Measurements from ENCODE around the gene FRMD1.

The FRMD1 gene

DNA sequence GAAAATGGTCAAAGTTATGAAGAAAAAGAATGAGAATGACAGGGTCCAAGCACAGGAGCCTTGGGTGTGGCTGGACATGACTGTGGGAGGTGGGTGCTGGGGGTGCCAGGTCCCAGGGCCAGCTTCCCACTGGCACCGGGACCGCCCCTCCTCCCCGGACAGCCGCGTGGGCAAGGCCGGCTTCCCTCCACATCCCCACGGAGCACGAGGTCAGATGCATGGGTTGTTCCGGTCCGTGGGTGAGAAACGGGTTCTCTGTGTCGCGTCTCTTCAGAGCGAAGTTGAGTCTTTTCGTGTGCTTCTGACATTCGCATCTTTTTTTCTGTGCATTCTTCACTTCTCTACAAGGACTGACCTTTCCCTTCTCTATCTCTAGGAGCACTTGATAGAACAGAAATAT lies 51.5 kb downstream of the FRMD1 start:
- no peak for DNase-seq (ENCODE audit: low read depth in 2 of 2)

DNA sequence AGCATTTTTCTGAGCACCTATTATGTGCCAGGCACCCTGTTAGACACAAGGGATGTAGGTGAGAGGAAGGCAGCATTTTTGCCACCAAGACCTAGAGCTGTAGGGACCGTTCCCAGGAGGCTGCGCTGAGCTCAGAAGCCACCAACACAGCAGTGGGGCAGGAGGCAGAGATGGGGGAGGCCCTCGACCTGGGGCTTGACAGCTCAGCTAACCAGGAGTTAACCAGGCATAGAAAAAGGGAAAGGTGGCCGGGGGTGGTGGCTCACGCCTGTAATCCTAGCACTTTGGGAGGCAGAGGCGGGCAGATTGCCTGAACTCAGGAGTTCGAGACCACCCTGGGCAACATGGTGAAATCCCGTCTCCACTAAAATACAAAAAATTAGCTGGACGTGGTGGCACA lies 52.1 kb downstream of the FRMD1 start:
- no peak for DNase-seq (ENCODE audit: low read depth in 2 of 2)

DNA sequence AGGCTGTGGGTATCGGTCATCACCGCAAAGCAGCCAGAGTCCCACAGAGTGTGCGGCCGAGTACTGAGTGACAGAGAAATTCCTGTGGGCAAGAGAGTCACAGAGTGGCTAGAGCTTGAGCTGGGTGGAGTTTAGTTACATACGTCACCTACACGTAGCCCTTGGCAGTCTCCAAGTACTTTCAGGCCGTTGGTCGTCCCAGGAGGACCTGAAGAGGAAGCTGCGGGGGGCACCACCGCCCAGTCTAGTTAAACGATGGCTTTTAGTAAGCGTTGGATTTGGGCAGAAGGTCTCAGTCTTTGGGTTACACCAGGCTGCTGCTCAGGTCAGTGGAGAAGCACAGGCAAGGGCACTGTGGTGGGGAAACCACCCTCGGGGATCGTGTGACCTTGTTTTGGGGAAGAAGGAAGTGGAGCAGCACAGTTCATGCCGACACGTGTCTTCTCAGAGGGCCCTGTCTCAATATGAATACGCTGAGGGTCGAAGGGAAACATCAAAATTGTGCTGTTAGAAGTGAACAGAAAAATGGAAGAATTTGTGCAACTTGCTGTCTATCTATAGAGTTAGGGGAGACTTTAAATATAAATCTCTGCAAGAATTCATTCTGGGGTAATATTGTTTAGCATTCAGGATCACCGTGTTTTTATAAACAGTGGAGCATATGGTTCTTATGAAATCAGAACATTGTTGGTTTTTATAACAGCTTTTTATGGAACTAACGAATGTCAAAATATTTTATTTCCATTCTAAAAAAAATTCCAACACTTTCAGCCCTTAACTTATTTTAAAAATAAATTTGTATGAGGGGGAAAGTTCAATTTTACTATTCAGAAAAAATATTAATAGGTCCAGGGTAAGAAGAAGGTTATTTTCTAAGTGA lies 52.9 kb downstream of the FRMD1 start:
- no peak for DNase-seq (ENCODE audit: low read depth in 2 of 2)

DNA sequence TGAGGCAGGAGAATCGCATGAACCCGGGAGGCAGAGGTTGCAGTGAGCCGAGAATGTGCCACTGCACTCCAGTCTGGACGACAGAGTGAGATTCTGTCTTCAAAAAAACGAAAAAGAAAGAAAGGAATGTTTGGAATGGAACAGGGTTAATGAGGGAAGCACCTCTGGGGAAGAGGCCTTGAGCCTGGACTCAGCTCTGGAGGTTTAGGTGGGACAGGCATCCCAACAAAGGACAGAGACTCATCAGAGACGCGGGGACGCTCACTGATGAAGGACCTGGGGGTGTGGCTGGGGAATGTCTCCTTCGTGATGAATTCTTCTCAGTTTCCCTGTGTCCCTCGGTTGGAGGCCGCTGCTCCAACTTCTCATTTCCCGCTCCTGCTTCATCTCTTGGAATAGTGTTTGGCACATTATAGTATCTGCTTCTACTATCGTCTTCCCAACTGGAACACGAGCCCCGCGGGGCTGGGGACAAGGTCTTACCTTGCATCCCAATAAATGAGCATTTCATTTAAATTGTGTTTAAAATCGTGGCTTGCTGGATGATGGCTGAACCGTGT lies 54.0 kb downstream of the FRMD1 start:
- no peak for DNase-seq (ENCODE audit: low read depth in 2 of 2)

DNA sequence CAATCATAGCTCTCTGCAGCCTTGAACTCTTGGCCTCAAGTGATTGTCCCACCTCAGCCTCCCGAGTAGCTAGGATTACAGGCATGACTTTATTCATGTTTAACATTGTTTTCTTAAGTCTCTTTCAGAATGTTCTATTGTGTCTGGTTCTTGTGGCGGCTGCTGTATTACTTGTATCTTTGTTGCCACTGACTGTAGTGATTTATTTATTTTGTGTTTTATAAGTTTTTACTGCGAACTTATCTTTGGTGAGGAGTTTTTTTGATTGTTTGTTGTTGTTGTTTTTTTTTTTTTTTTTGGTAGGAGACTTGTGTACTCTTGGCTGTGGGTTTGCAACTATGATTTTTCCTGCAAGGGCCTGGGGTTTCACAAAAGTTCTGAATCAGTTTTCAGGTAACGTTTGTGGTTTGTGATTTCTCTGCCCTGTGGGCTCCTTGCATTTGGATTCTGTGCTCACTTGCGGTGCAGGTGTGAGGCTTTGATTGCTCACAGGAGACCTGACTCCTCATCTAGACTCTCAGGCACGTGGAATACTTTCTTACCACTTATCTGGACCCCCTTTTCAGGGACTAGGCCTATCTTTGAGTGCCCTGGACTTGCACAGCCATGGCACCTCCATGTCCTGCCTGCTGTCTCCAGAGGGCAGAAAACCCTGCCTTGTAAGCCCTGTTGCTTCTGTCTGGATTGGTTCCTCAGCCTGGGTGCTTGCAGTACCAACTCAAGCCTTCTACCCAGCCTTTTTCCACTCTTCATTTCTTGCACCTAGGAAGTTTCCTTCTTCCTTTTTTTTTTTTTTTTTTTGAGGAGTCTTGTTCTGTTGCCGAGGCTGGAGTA lies 56.3 kb downstream of the FRMD1 start:
- DNase-seq (ENCODE audit: low read depth in 2 of 2) = no peak

DNA sequence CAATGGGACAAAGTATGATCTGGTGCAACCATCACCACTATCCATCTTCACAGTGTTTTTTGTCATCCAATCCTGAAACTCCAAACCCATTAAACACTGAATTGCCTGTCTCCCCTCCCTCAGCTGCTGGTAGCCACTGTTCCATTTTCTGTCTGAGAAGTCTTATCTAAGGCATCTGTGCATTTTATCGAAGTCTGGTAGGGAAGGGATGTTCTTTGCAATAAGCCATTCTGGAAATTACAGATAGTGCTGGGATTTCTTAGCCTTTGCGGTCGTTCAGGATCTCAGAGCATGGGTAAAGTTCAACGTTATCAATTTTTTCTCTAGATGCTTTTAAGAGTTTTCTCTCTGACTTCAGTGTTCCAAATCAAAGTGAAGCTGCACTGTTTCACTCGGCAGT lies 57.4 kb downstream of the FRMD1 start:
- no peak for DNase-seq (ENCODE audit: low read depth in 2 of 2)

DNA sequence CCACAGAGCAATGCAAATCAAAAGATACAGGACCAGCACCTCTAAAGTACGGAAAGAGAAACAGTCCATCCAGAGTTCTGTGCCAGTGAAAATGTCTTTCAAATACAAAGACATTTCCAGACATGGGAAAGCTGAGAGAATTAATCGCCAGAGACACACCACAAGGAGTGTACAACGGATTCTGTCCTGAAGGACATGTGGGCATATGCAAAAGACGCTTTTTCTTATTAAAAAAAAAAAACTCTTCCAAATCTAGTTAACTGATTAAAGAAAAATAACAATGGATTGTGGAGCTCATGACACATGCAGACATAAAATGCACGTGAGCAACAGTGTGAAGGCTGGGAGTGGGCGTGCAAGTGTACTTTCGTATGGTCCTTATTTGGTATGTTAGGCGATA lies 58.8 kb downstream of the FRMD1 start:
- DNase-seq (ENCODE audit: low read depth in 2 of 2) = no peak

DNA sequence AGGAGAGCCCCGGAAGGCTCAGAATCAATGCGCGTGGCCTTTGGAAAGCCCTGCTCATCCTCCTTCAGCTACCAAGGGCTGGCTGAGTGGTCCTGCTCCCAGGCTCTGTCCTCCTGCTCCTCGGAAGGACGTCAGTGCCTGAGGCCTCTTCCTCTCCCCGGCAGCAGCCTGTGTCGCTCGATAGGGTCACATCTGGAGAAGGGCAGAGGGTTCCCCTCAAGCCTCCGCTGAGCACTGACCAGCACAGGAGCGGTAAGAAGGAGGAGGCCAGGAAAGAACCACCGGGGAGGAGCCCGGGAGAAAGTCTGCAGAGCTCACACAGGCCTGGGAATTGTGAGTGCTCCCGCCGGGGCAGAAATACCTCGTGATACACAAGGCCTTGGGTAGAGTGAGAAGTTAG lies 60.3 kb downstream of the FRMD1 start:
- DNase-seq (ENCODE audit: low read depth in 2 of 2) = no peak

DNA sequence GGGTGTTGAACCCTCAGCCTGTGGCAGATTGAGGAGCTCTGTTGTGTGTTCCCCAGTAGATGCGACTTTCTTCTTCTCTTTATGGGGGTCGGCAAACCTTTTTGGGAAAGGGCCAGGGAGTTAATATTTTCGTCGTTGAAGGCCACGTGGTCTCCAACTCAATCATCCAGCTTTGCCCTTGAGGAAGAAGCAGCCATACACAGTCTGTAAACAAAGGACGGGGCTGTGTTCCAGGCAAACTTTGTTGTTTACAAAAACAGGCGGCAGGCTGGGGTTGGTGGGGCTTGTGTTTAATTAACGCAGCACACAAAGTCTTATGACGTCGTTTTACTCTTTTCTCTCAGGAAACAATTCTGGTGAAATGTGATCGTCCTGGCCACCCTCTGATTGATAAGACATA lies 61.4 kb downstream of the FRMD1 start:
- DNase-seq (ENCODE audit: low read depth in 2 of 2) = no peak

DNA sequence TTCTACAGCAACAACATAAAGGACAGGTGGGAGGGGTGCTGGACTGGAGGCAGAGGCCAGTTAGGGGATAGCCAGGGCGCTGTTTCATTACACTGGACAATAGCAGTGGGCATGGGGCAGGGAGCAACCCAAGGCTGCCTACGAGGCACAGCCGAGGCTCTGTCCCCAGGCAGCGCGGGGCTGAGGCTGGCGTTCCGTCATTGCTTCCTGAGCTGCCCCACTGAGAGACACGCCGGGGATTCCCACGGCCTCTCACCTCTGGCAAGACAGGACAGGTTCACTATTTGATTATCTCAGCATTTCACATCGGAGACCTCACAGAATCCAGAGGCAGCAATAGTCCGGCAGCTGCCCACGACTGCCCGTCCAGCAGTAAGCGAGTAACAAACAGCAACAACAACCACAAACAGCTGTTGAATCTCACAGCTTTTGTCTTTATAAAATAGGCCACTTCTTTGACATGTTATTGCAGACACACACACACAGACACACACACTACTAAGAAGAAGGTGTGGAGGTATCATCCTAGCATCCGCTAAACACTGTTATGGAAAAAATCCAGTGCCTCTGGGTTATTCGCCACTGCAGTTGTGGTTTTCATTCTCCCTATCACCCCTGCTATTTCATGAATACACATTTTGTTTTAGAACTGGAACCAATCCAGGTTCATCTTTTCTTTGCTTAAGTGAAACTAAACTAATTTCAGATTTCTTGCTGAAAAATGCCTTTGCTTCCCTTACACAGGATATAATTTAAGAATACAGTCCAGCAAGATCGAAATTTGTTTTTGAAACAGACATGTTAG lies 62.1 kb downstream of the FRMD1 start:
- DNase-seq (ENCODE audit: low read depth in 2 of 2) = no peak

DNA sequence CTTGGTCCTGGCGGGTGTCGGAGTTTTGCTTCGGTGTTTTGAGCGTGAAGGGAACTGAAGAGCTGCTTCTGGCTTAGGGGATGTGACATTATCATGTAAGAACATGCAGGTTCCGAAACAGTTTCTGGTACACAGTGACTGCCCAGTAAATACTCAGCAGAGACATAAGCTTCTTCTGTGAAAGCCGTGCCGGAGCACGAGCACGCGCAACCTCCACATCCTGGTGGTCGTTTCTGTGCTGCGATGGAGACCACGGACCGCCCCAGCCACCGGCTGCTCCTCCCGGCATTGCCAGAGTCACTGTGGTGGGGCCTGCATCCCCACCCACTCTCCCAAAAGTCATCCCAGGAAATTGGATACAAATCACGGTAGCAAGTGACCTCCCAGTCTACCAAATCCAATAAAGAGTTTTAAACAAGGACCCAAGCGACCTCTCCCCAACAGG lies 62.8 kb downstream of the FRMD1 start:
- no peak for DNase-seq (ENCODE audit: low read depth in 2 of 2)

DNA sequence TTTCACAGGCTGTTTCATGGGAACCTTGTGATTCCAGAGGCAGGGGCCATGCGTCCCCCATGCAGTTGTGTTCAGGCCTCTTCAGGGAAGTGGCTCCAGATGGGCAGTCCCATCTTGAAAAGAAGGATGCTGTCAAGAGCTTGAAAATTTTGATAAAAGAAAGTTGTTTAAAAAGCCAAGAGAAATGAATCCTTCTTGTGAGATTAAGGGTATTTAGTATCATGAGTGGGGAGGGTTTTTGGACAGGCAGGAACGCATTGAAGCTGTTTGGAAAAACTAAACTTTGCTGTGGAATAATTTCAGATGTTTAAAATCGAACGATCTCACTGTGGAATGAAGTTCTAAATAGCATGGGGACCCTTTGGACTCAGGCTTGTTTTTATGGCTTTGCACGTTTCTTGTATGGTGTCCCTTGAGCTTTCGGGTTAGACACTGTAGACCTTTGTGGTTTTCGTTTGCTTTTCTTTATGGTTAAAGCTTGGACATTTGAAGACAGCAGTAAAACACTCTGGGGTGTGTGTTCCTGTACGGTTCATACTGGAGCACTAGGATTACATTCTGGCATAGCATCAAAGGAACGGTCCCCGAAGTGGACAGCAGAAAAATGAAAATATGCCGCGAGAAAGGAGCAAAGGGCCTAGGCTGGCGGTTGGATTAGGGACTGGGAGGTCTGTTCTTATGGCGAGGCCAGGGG lies 63.4 kb downstream of the FRMD1 start:
- no peak for DNase-seq (ENCODE audit: low read depth in 2 of 2)

DNA sequence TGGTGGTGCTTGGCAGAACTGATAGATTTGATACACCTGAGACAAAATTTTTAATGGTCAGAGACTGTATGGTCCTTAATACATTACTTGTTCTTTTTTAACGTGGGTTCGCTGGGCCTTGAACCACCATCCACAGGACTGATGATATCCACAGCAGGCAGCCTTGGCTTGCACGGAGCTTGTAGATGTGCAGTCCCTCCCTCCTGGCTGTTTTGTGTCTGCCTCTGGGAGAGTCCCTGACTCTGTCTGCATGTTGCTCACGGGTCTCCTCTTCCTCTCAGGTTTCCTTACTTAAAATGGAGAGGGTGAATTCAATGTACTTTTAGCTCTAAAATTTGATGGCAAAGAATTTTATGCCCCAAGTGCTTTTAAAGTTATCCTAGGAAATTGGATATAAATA lies 64.0 kb downstream of the FRMD1 start:
- DNase-seq (ENCODE audit: low read depth in 2 of 2) = no peak

DNA sequence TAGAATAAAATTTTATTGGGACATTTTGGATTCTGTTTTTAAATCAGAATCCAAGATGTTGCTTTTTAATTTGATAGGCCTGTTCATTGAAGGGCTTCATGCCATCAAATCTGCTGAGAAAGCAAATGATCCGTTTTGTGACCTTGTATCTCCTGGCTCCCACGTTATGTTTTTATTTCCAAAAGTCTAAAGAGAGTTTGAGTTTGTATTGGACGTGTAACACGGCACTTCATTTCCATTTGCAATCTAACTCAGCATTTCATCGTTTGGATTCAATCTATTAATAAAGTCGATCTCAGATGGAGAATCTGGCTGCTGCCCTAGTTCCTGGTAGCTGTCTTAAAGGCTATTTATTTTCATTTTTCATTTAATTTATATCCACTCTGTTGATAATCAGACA lies 64.6 kb downstream of the FRMD1 start:
- DNase-seq (ENCODE audit: low read depth in 2 of 2) = no peak

DNA sequence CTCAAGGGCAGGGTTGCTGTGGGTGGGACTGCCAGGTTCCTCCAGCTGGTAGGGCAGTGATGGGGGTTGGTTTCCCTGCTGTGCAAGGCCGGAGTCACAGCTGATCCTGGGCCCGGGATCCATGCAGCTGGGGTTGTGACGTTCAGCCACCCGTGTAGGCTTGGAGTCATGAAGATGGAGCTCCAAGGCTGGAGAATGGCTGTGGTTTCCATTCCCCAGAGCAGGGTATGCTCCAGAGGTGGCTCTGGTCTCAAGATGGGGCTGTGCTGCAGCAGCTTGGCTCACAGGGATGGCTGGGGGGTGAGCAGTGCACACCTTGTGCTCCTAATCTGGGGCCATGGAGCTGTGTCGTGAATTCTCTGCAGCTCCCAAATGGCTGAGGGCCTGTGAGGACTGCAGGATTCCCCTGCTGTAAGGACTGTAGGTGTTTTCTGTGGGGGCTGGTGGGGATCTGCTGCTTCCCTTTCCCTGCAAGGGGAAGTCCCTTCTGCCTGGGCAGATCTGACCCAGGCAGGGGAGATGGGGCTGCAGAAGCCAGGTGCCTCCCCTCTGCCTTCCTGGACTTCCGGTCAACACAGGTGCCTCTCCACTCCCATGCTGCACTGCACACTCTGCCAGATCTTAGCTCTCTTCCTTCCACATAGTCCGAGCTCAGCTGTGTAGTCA lies 65.6 kb downstream of the FRMD1 start:
- no peak for DNase-seq (ENCODE audit: low read depth in 2 of 2)

DNA sequence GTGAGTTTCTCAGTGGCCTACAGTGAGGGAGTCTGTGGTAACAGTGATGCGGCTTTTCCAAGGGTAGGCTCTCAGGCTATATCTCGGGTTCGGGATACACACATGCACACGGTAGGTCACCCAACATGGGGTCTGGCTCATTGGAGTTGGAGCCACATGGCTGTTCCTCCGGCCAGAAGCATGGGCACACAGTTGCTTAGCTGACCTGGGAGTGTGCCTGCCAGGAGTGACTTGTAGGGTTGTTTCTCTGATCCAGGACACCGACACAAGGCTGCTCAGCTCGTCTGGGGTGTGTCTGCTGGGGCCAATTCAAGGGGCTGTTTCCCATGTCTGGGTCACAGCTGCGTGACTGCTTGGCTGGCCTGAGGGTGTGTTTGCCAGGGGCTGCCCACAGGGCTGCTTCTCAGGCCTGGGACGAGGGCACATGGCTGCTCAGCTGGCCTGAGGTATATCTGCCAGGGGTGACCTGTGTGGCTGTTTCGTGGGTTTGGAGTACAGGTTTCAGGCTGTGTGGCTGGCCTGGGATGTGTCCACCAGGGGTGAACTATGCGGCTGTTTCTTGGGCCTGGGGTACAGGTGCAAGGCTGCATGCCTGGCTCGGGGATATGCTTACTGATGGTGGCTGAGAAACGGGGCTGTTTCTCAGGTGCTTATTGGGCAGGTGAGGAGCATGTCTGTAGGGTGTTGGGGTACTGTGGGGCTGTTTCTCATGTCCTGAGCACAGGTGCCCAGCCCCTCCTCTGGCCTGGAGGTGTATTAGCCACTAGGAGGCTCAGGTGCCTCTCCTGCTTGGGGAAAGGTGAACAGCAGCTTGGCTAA lies 66.4 kb downstream of the FRMD1 start:
- no peak for DNase-seq (ENCODE audit: low read depth in 2 of 2)

DNA sequence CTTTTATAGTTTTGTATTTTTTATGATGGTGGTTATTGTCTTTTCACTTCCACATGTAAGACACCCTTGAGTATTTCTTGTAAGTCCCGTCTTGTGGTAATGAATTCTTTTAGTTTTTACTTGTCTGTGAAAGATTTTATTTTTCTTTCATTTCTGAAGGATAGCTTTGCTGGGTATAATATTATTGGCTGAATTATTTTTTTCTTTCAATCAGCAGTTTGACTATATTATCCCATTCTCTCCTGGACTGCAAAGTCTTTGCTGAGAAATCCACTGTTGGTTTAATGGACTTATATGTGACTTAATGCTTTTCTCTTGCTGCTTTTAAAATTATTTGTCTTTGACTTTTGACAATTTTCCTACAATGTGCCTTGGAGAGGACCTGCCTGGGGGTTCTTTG lies 67.7 kb downstream of the FRMD1 start:
- no peak for DNase-seq (ENCODE audit: low read depth in 2 of 2)

DNA sequence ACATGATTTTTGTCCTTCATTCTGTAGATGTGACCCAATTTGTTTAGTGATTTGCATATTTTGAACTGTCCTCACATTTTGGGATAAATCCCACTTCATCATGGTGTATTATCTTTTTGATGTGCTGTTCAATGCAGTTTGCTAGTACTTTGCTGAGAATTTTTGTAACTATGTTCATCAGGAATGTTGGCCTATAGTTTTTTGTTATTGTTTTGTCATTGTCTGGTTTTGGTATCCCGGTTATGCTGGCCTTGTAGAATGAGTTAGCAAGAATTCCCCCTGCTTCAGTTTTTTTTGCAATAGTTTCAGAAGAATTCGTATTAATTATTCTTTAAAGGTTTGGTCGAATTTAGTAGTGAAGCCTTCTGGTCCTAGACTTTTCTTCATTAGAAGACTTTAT lies 69.7 kb downstream of the FRMD1 start:
- DNase-seq (ENCODE audit: low read depth in 2 of 2) = no peak

DNA sequence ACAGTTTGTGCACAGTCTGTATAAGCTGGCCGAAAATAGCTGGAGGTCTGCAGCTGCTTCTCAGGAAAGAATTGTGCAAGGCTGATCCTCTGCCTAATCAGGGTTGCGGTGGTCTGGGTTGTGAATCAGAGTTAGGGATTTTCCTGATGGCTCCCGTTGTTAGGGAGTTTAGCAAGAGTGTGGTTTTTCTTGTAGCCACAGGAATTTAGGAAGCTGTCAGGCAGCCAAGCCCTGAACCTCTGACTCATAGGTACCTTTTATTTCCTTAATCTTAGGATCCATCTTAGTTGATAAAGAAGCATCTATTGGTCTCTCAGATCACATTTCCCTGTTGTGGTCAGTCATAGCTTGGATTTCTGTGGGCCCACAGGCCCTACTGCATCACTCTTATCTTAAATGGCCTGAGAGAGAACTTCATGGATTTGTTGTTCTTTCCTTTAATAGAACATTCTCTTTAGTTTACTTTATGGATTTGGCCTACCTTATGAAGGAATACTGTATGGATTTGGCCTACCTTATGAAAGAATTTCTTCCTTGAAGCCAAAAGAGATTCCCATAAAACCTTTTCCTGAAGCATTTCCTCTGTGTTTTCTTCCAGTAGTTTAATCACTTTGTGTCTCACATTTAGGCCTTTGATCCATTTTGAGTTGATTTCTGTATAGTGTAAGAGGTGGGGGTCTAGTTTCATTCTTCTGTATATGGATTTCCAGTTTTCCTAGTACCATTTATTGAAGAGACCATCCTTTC lies 71.2 kb downstream of the FRMD1 start:
- DNase-seq (ENCODE audit: low read depth in 2 of 2) = no peak
